HEK293T (cell line): ENCODE measurements around the gene SMC6.

Source experiments
- CTCF ChIA-PET: fragments of 350-600 bp; formaldehyde crosslinking; extraction: SDS; loops from one replicate; lab custom pipeline; 2021; ENCODE audit warnings: antibody characterized with exemption, inconsistent platforms; lab: Yijun Ruan, JAX
- POLR2A ChIA-PET: fragments of 350-600 bp; formaldehyde crosslinking; extraction: SDS; loops from one replicate; lab custom pipeline; 2020; ENCODE audit warnings: antibody characterized with exemption, inconsistent platforms; lab: Yijun Ruan, JAX
- DNase-seq: peaks from one replicate; pipeline ENCODE4 v3.0.0; 2012; ENCODE audit warnings: mixed read lengths; ENCODE audit errors: extremely low spot score
- ARNT ChIP-seq: fragments of 450-650 bp; IDR thresholded peaks from 2 replicates; pipeline ENCODE4 v1.6.1; 2017; ENCODE audit warnings: mild to moderate bottlenecking
- BHLHE40 ChIP-seq: fragments of 450-650 bp; IDR thresholded peaks from 2 replicates; pipeline ENCODE4 v1.6.1; 2016; ENCODE audit warnings: mild to moderate bottlenecking, moderate library complexity, borderline replicate concordance
- CTBP1 ChIP-seq: fragments of 450-650 bp; IDR thresholded peaks from 2 replicates; pipeline ENCODE4 v1.6.1; 2016; ENCODE audit warnings: borderline replicate concordance
- ELF4 ChIP-seq: fragments of 450-650 bp; IDR thresholded peaks from 2 replicates; pipeline ENCODE4 v1.6.1; 2017; ENCODE audit warnings: antibody characterized with exemption
- FOXA1 ChIP-seq: fragments of 450-650 bp; IDR thresholded peaks from 2 replicates; pipeline ENCODE4 v1.6.1; 2016; ENCODE audit warnings: mild to moderate bottlenecking
- FOXK2 ChIP-seq: fragments of 450-650 bp; IDR thresholded peaks from 2 replicates; pipeline ENCODE4 v1.6.1; 2016; ENCODE audit warnings: mild to moderate bottlenecking
- FOXM1 ChIP-seq: fragments of 450-650 bp; IDR thresholded peaks from 2 replicates; pipeline ENCODE4 v1.6.1; 2017; ENCODE audit warnings: mild to moderate bottlenecking, borderline replicate concordance
- HDGF ChIP-seq: fragments of 450-650 bp; IDR thresholded peaks from 2 replicates; pipeline ENCODE4 v1.6.1; 2017; ENCODE audit warnings: antibody characterized with exemption, borderline replicate concordance
- L3MBTL2 ChIP-seq: fragments of 450-650 bp; conservative IDR thresholded peaks from 2 replicates; pipeline ENCODE4 v1.6.1; 2016; ENCODE audit warnings: mild to moderate bottlenecking
- LEF1 ChIP-seq: fragments of 450-650 bp; IDR thresholded peaks from 2 replicates; pipeline ENCODE4 v1.6.1; 2017; ENCODE audit warnings: mild to moderate bottlenecking, borderline replicate concordance
- NFRKB ChIP-seq: fragments of 450-650 bp; IDR thresholded peaks from 2 replicates; pipeline ENCODE4 v1.6.1; 2016; ENCODE audit warnings: mild to moderate bottlenecking, moderate library complexity
- SP1 ChIP-seq: fragments of 450-650 bp; IDR thresholded peaks from 2 replicates; pipeline ENCODE4 v1.6.1; 2017
- SUZ12 ChIP-seq: fragments of 450-650 bp; IDR thresholded peaks from 2 replicates; pipeline ENCODE4 v1.6.1; 2016; ENCODE audit warnings: mild to moderate bottlenecking
- TARDBP ChIP-seq: fragments of 450-650 bp; IDR thresholded peaks from 2 replicates; pipeline ENCODE4 v1.6.1; 2016
- ZNF384 ChIP-seq: fragments of 450-650 bp; IDR thresholded peaks from 2 replicates; pipeline ENCODE4 v1.6.1; 2016
- TF ChIP-seq, protein P1 (sequence below): fragments of 450-650 bp; IDR thresholded peaks from 2 replicates; pipeline ENCODE4 v1.6.1; 2016

SMC6 gene

DNA sequence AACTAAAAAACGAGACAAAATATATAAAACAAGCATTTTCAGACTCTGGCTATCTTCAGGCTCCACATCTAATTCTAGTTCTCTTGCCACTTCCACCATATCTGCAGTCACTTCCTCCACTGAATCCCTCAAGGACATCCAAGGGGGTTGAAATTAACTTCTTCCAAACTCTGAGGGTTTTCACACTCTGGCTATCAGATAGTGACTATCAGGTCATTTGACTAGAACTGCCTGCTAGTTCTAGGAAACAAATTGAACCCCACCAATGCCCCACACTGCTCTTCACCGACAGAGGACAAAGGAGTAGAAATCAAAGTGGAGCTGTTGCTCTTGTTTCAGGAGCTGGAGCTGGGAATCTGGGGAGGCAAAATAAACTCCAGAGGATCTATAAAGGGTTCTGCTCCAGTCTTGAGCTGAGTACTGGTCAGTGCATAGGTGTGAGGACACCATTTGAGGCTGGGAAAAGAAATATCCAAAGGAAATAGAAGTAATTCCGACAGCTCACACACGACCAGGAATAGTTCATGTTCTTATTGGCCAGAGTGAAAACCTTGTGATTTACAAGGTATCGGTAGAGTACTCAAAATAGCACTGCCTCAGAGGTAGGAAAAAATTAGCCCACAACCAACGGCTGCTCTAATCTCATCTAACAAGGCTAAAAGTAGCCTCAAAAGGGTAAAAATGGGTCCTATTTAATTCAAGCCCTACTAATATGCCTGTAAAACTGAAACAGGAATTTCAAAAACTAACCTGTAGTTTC, 71.3 kb downstream of the SMC6 start:
- TF ChIP-seq ARNT (no peak), TARDBP (no peak), FOXA1 (no peak), BHLHE40 (no peak), LEF1 (no peak), L3MBTL2 (no peak), NFRKB (no peak), FOXK2 (no peak), SP1 (no peak), ELF4 (no peak), CTBP1 (no peak), ZNF384 (no peak), HDGF (no peak), FOXM1 (no peak), SUZ12 (no peak)
- TF ChIP-seq, protein P1, sequence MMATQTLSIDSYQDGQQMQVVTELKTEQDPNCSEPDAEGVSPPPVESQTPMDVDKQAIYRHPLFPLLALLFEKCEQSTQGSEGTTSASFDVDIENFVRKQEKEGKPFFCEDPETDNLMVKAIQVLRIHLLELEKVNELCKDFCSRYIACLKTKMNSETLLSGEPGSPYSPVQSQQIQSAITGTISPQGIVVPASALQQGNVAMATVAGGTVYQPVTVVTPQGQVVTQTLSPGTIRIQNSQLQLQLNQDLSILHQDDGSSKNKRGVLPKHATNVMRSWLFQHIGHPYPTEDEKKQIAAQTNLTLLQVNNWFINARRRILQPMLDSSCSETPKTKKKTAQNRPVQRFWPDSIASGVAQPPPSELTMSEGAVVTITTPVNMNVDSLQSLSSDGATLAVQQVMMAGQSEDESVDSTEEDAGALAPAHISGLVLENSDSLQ, result no peak
- ChIA-PET POLR2A (interaction anchor here (0.7 kb wide), 1 partner anchor 72 kb away, joined by 3 read pairs; the partner anchor contains the start of gene GEN1), CTCF (interaction anchor here (1.6 kb wide), 1 partner anchor 11 kb away, joined by 4 read pairs; no protein-coding TSS in a partner anchor)
- DNase-seq, result no peak

DNA sequence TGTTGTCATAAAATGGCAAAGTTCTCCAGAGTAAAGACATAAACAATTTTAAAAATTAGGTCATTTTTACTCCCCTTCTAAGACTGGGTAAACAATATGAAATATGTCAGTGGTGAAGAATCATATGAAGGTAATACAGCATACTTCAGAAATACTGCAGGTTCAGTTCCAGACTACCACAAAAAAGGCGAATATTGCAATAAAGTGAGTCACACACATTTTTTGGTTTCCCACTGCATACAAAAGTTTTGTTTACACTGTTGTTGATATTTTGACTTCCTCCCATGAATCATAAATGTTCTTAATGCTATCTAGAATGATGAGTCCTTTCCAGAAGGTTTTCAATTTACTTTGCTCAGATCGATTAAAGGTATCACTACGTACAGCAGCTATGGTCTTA, 73.5 kb downstream of the SMC6 start:
- no peak for DNase-seq
- TF ChIP-seq FOXA1 (no peak), ELF4 (no peak), TARDBP (no peak), ZNF384 (no peak), HDGF (no peak), FOXM1 (no peak), ARNT (no peak), SUZ12 (no peak), LEF1 (no peak), CTBP1 (no peak), SP1 (no peak), NFRKB (no peak), L3MBTL2 (no peak), FOXK2 (no peak), BHLHE40 (no peak)
- TF ChIP-seq, protein P1, result no peak
- POLR2A ChIA-PET, result no interaction called here
- CTCF ChIA-PET, result no interaction called here

DNA sequence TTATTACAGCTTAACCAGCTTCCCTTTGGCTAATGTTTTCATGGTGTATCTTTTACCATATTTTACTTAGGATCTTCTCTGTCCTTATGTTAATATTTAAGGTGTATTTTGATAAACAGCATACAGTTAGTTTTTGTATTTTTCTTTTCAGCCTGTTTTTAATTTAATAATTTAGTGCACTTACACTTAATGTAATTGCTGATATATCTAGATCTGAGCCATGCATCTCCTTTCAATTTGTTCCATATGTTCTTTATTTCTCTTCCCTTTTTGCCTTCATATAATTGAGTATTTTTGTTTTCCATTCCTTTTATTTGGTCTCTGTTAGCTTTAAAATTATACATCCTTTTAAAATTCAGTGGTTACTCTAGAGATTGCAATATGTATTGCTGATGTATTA, 78.8 kb downstream of the SMC6 start:
- ChIA-PET POLR2A (no interaction called here), CTCF (no interaction called here)
- TF ChIP-seq FOXM1, result no peak
- no peak for TF ChIP-seq SP1
- TF ChIP-seq FOXK2, result no peak
- no peak for TF ChIP-seq ELF4
- TF ChIP-seq, protein P1, result no peak
- no peak for TF ChIP-seq BHLHE40
- no peak for TF ChIP-seq L3MBTL2
- TF ChIP-seq NFRKB, result no peak
- no peak for TF ChIP-seq TARDBP
- TF ChIP-seq HDGF, result no peak
- TF ChIP-seq LEF1, result no peak
- no peak for TF ChIP-seq CTBP1
- DNase-seq, result no peak

DNA sequence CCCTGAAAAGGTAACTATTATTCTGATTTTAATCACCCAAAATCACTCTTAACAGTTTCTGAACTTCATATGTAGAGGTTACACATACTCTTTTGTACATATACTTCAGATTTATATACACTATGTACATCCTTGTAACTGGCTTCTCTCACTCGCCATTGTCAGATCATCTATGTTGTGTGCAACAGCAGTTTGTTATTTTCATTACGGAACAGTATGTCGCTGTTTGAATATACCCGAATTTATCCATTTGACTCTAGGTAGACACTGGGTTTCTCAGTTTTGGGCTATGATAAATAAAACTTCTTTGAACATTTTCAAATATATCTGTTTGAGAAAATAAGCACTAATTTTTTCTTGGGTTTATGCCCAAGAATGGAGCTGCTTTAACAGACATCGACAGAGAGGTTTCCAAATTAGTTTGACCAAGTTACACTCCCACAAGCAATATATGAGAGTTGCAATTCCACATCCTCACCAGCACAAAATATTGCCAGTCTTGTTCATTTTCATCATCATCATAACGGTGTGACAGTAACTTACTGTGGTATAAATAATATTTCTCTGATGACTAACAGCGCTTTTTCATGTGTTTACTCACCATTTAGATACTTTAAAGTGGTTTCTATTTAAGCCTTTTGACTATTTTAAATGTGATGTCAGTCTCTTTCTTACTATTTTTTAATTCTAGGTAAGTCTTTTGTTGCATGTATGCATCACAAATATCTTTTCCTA, 80.9 kb downstream of the SMC6 start:
- CTCF ChIA-PET, result interaction anchor here (0.7 to 2.1 kb wide), 3 partner anchors 10 to 298 kb away, joined by 3 to 4 read pairs (median 3); no protein-coding TSS in a partner anchor
- DNase-seq, result no peak
- POLR2A ChIA-PET, result no interaction called here
- TF ChIP-seq ELF4 (no peak), L3MBTL2 (no peak), HDGF (no peak), CTBP1 (no peak), BHLHE40 (no peak), ARNT (no peak), FOXM1 (no peak), FOXK2 (no peak), FOXA1 (no peak), ZNF384 (no peak), SUZ12 (no peak), SP1 (no peak), LEF1 (no peak), TARDBP (no peak), NFRKB (no peak)
- TF ChIP-seq, protein P1, result no peak

DNA sequence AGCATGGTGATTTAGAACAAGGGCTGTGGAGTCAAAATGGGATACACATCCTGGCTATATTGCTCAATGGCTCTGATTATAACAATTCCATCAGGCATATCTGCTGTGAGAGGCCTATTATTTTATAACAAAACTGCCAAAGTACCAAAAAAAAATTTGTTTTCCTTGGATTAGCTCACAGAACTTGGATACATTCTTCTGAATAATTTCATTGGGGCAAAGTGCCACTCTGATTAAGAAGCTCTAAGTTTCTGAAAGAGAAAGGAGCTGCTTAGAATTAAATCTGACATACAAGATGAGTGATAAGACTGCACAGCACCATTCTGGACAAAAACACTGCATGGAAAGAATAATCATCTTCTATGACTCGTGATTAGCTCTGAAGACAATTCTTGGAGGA, 85.7 kb downstream of the SMC6 start:
- TF ChIP-seq, protein P1, result no peak
- TF ChIP-seq ARNT, result no peak
- no peak for TF ChIP-seq LEF1
- no peak for TF ChIP-seq SUZ12
- TF ChIP-seq ELF4, result no peak
- no peak for TF ChIP-seq FOXM1
- no peak for TF ChIP-seq L3MBTL2
- TF ChIP-seq BHLHE40, result no peak
- TF ChIP-seq FOXK2, result no peak
- TF ChIP-seq SP1, result no peak
- no peak for TF ChIP-seq NFRKB
- no peak for TF ChIP-seq TARDBP
- no peak for TF ChIP-seq CTBP1
- no peak for TF ChIP-seq HDGF
- no peak for TF ChIP-seq ZNF384
- no peak for DNase-seq
- ChIA-PET POLR2A (no interaction called here), CTCF (no interaction called here)
